NK-92 (cell line): ENCODE measurements around the gene MAST2.

Experiments used
- DNase-seq: peaks from one replicate; lab custom pipeline; 2025; ENCODE audit not compliant: unreplicated experiment; lab: John Stamatoyannopoulos, UW

Gene MAST2

GRCh38 chr1:46013581-46013980 lies 210.2 kb downstream of the MAST2 start:
- DNase-seq: no peak

- DNase-seq: no peak
Observed at GRCh38 chr1:46017876-46018503, 214.6 kb downstream of the MAST2 start.

- DNase-seq: no peak
Observed at GRCh38 chr1:46019348-46019747, 215.9 kb downstream of the MAST2 start.

- DNase-seq: no peak
Observed at GRCh38 chr1:46020010-46020409, 216.6 kb downstream of the MAST2 start.

- no peak for DNase-seq
Observed at GRCh38 chr1:46021046-46021996, 217.9 kb downstream of the MAST2 start.

- no peak for DNase-seq
Observed at GRCh38 chr1:46026531-46026930, 223.1 kb downstream of the MAST2 start.

- no peak for DNase-seq
Observed at GRCh38 chr1:46027788-46028573, 224.6 kb downstream of the MAST2 start.

- no peak for DNase-seq
Observed at GRCh38 chr1:46030074-46030870, 226.9 kb downstream of the MAST2 start.

GRCh38 chr1:46030876-46031660 lies 227.7 kb downstream of the MAST2 start:
- DNase-seq: no peak

- no peak for DNase-seq
Observed at GRCh38 chr1:46034601-46035516, 231.4 kb downstream of the MAST2 start.

- no peak for DNase-seq
Observed at GRCh38 chr1:46036894-46037839, 233.8 kb downstream of the MAST2 start.

- DNase-seq: no peak
Observed at GRCh38 chr1:46039571-46040052, 236.2 kb downstream of the MAST2 start.

- DNase-seq: no peak
Observed at GRCh38 chr1:46041551-46041950, 238.1 kb downstream of the MAST2 start.

GRCh38 chr1:46041974-46042373 lies 238.6 kb downstream of the MAST2 start:
- DNase-seq: no peak

- no peak for DNase-seq
Observed at GRCh38 chr1:46043458-46044017, 240.1 kb downstream of the MAST2 start.

- DNase-seq: no peak
Observed at GRCh38 chr1:46044116-46044515, 240.7 kb downstream of the MAST2 start.

- DNase-seq: no peak
Observed at GRCh38 chr1:46053734-46054133, 250.3 kb downstream of the MAST2 start.
